Fibroblast of skin of right biceps (primary cell): ENCODE data around the gene CDH10.

Experiments
- DNase-seq: peaks from one replicate; pipeline ENCODE4 v3.0.0-alpha.2; 2013

Gene CDH10

GRCh38 chr5:24475101-24475500, 169.7 kb downstream of the CDH10 start:
- no peak for DNase-seq

GRCh38 chr5:24474685-24475084, 170.1 kb downstream of the CDH10 start:
- DNase-seq = no peak

DNA sequence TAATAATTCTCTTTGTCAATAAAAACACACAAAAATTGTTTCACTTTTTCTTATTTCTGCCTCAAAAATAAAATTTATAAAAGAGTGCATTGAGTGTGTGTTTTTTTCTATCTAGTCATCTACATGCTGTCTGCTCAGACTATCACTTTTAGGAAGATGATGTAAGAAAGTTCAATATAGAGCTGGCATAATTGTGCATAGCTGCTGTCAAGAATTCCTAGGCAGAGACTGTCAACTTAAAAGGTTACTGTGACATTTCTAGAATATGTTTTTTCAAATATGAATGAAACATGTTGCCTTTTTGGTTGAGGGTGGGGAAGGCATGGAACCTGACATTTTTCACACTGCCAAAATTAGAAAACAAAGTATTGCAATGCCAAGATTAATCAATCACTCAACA, 172.3 kb downstream of the CDH10 start:
- no peak for DNase-seq

DNA sequence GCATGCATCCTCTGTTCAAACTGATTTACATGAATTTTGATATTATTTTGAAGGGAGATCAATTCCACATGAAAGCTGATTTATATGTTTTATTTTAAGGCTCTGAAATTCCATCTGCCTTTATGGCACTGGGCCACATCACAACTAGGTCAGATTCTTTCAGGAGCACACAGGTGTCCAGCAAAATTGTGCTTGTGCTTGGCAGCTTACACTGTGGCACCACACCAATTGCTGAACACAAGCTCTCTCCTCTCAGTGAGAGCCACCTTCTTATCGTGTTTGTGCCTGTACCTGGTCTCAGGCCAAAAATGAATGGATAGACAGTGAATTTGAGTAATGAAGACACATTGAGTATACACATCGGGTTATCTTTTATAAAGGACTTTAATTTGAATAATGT, 200.4 kb downstream of the CDH10 start:
- no peak for DNase-seq

GRCh38 chr5:24439465-24439864, 205.3 kb downstream of the CDH10 start:
- DNase-seq = no peak
